HEK293 (cell line): Measurements from ENCODE around the gene PCSK2.

Experiments
- CTCF ChIA-PET: fragments of 350-600 bp; formaldehyde crosslinking; extraction: SDS; loops from one replicate; lab custom pipeline; 2021; ENCODE audit warnings: antibody characterized with exemption; lab: Yijun Ruan, JAX
- POLR2A ChIA-PET: fragments of 300-600 bp; formaldehyde crosslinking; extraction: SDS; loops from one replicate; lab custom pipeline; 2020; ENCODE audit warnings: antibody characterized with exemption, inconsistent platforms; lab: Yijun Ruan, JAX
- H3K27ac ChIP-seq: fragments of 200-500 bp; sonication (Bioruptor generic); 2 replicates; pipeline ENCODE4 v1.5.1; 2014; ENCODE audit warnings: low read depth, low read length, control low read depth, inconsistent platforms; ENCODE audit errors: extremely low read depth
- H3K36me3 ChIP-seq, 2 experiments: fragments of 200-500 bp in 1 of 2; sonication (Bioruptor generic) in 1 of 2; 1 replicate in 1 of 2; 2 replicates in 1 of 2; pipeline ENCODE4 v1.5.1; 2014 to 2017; ENCODE audit warnings: inconsistent platforms in 2 of 2, low read length in 2 of 2; ENCODE audit not compliant: control insufficient read depth in 2 of 2, insufficient read depth in 1 of 2
- H3K4me1 ChIP-seq: fragments of 200-500 bp; sonication (Bioruptor generic); 2 replicates; pipeline ENCODE4 v1.5.1; 2014; ENCODE audit warnings: mild to moderate bottlenecking, low read length, inconsistent platforms; ENCODE audit not compliant: control insufficient read depth, insufficient read depth
- H3K4me3 ChIP-seq: 2 replicates; pipeline ENCODE4 v1.5.1; 2011; ENCODE audit warnings: low read depth, mild to moderate bottlenecking, control low read depth, low read length, moderate library complexity
- H3K9me3 ChIP-seq: fragments of 200-500 bp; sonication (Bioruptor generic); 2 replicates; pipeline ENCODE4 v1.5.1; 2014; ENCODE audit warnings: low read depth, low read length, inconsistent platforms; ENCODE audit not compliant: control insufficient read depth, insufficient read depth
- HIC1 ChIP-seq: fragments of 450-650 bp; formaldehyde crosslinking; IDR thresholded peaks from 2 replicates; pipeline ENCODE4 v1.5.1; 2016; ENCODE audit warnings: missing biosample characterization, missing genetic modification characterization
- KLF10 ChIP-seq: fragments of 450-650 bp; IDR thresholded peaks from 2 replicates; pipeline ENCODE4 v1.5.1; 2018; ENCODE audit warnings: missing biosample characterization, mild to moderate bottlenecking, missing genetic modification characterization
- PRDM4 ChIP-seq: fragments of 450-650 bp; formaldehyde crosslinking; IDR thresholded peaks from 2 replicates; pipeline ENCODE4 v1.5.1; 2017; ENCODE audit warnings: missing biosample characterization, missing genetic modification characterization
- ZBTB11 ChIP-seq: fragments of 450-650 bp; formaldehyde crosslinking; conservative IDR thresholded peaks from 2 replicates; pipeline ENCODE4 v1.5.1; 2016; ENCODE audit warnings: low read depth, missing biosample characterization, missing genetic modification characterization
- ZBTB44 ChIP-seq: fragments of 450-650 bp; IDR thresholded peaks from 2 replicates; pipeline ENCODE4 v1.5.1; 2018; ENCODE audit warnings: missing biosample characterization, mild to moderate bottlenecking, missing genetic modification characterization
- ZNF16 ChIP-seq: fragments of 450-650 bp; formaldehyde crosslinking; IDR thresholded peaks from 2 replicates; pipeline ENCODE4 v1.5.1; 2016; ENCODE audit warnings: low read depth, missing biosample characterization, missing genetic modification characterization
- ZNF211 ChIP-seq: fragments of 450-650 bp; formaldehyde crosslinking; IDR thresholded peaks from 2 replicates; pipeline ENCODE4 v1.5.1; 2016; ENCODE audit warnings: low read depth, missing biosample characterization, missing genetic modification characterization
- ZNF335 ChIP-seq: fragments of 450-650 bp; formaldehyde crosslinking; conservative IDR thresholded peaks from 2 replicates; pipeline ENCODE4 v1.5.1; 2016; ENCODE audit warnings: missing biosample characterization, missing genetic modification characterization
- ZNF391 ChIP-seq: fragments of 450-650 bp; formaldehyde crosslinking; IDR thresholded peaks from 2 replicates; pipeline ENCODE4 v1.5.1; 2016; ENCODE audit warnings: low read depth, missing biosample characterization, missing genetic modification characterization, borderline replicate concordance
- ZNF394 ChIP-seq: fragments of 450-650 bp; formaldehyde crosslinking; IDR thresholded peaks from 2 replicates; pipeline ENCODE4 v1.5.1; 2016; ENCODE audit warnings: missing biosample characterization, missing genetic modification characterization, mild to moderate bottlenecking, moderate library complexity, borderline replicate concordance
- ZNF404 ChIP-seq: fragments of 450-650 bp; formaldehyde crosslinking; IDR thresholded peaks from 2 replicates; pipeline ENCODE4 v1.5.1; 2017; ENCODE audit warnings: missing biosample characterization, missing genetic modification characterization
- ZNF558 ChIP-seq: fragments of 450-650 bp; formaldehyde crosslinking; IDR thresholded peaks from 2 replicates; pipeline ENCODE4 v1.5.1; 2016; ENCODE audit warnings: missing biosample characterization, missing genetic modification characterization
- ZNF623 ChIP-seq: fragments of 450-650 bp; formaldehyde crosslinking; IDR thresholded peaks from 2 replicates; pipeline ENCODE4 v1.5.1; 2016; ENCODE audit warnings: missing biosample characterization, missing genetic modification characterization
- ZNF76 ChIP-seq: fragments of 450-650 bp; formaldehyde crosslinking; IDR thresholded peaks from 2 replicates; pipeline ENCODE4; 2016; ENCODE audit warnings: low read depth, missing biosample characterization, missing genetic modification characterization, borderline replicate concordance
- ZNF830 ChIP-seq: fragments of 450-650 bp; IDR thresholded peaks from 2 replicates; pipeline ENCODE4 v1.5.0; 2018; ENCODE audit warnings: missing biosample characterization, missing genetic modification characterization, low read depth, mild to moderate bottlenecking, moderate library complexity
- ZSCAN5A ChIP-seq: fragments of 450-650 bp; formaldehyde crosslinking; IDR thresholded peaks from 2 replicates; pipeline ENCODE4 v1.5.1; 2016; ENCODE audit warnings: missing biosample characterization, missing genetic modification characterization
- ZXDB ChIP-seq: fragments of 450-650 bp; formaldehyde crosslinking; IDR thresholded peaks from 2 replicates; pipeline ENCODE4 v1.5.1; 2016; ENCODE audit warnings: missing biosample characterization, missing genetic modification characterization

PCSK2 gene

GRCh38 chr20:17179840-17180239 is 47.0 kb upstream of the PCSK2 start (continued):
- TF ChIP-seq HIC1: no peak
- TF ChIP-seq ZNF211: no peak
- TF ChIP-seq ZNF76 (tag by site-specific recombination): no peak
- TF ChIP-seq ZSCAN5A (tag by site-specific recombination): no peak
- TF ChIP-seq ZBTB44 (tag by site-specific recombination): no peak
- TF ChIP-seq PRDM4 (tag by site-specific recombination): no peak
- TF ChIP-seq KLF10: no peak
- TF ChIP-seq ZXDB (tag by site-specific recombination): no peak
- no peak for TF ChIP-seq ZNF16 (tag by site-specific recombination)
- TF ChIP-seq ZNF404 (tag by site-specific recombination): no peak
- no peak for TF ChIP-seq ZNF558
- no peak for TF ChIP-seq ZBTB11 (tag by site-specific recombination)
- TF ChIP-seq, all 188 proteins: peak for 0

GRCh38 chr20:17189976-17190695 is 36.7 kb upstream of the PCSK2 start:
- no peaks in the 10 kb centered on the region for H3K4me1 ChIP-seq
- H3K4me3 ChIP-seq: no peak overlapping the region
- H3K9me3 ChIP-seq: no peaks in the 10 kb centered on the region
- H3K27ac ChIP-seq: no peak overlapping the region
- no peaks in the 10 kb centered on the region for H3K36me3 ChIP-seq
- ChIA-PET POLR2A (no interaction called here), CTCF (no interaction called here)
- no peak for TF ChIP-seq ZNF391 (tag by site-specific recombination)
- TF ChIP-seq ZNF335: no peak
- TF ChIP-seq ZNF623 (tag by site-specific recombination): no peak
- TF ChIP-seq ZNF394: no peak
- no peak for TF ChIP-seq ZNF830 (tag by site-specific recombination)
